GM18861 (cell line): ENCODE results near the gene DPEP3.

ENCODE experiments used
- ATAC-seq: cut with Tn5 transposase; IDR thresholded peaks from one replicate; pipeline ENCODE4 v1.9.1; 2021; ENCODE audit not compliant: unreplicated experiment

The DPEP3 gene

DNA sequence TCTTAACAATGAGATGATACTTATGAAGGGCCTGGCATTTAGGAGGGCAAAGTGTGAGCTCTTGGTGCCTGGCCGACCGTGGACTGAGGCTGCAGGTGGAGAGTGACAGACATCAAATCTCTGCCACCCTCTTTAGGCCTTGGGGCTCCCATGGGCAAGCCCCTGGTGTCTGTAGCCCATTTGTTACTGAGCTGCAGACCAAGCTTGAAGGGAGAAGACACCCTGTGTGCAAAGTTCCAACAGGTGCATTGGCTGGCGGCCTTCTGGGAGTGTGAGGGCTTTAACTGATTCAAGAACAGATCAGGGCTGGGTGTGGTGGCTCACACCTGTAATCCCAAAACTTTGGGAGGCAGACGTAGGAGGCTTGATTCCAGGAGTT is 47.8 kb downstream of the DPEP3 start:
- no peak for ATAC-seq

DNA sequence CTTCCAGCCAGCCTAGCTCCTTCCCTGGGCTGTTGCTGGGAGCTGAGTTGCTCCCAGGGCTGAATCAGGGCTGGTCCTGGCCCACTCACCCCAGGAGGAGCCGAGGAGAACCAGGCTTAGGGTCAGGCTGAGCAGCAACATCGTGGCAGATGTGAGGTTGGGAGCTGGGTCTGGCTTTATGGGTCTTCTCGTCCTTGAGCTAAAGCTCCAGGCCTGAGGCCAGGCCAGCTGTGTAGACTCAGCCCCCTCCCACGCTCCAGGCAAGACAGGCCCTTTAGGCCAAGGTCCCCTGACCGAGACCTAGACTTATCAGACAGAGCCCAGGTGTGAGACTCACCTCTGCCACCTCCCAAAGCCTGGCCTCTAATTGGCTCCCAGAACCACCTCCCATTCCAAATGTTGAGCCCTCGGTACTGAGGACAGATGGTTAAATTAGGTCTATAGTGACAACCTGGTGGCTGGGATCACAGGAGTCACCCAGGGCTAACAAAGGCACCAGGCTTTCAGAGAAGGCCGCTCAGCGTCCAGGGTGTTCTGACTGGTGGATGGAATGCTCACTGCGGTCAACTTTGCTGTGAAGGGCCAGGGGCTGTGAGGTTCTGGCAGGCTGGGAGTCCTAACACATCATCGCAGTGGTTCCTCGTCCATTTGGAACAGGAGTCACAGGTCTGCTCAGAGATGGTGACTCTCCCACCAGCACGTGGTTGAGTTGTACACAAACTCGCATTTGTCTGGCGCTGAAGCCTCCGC is 48.4 kb downstream of the DPEP3 start, which contains the start of gene CTRL:
CTRL (minus strand) TSS at position 151 of the 750 bp plus-strand sequence; CDS start at position 141, 10 bp downstream.
- no peak for ATAC-seq

DNA sequence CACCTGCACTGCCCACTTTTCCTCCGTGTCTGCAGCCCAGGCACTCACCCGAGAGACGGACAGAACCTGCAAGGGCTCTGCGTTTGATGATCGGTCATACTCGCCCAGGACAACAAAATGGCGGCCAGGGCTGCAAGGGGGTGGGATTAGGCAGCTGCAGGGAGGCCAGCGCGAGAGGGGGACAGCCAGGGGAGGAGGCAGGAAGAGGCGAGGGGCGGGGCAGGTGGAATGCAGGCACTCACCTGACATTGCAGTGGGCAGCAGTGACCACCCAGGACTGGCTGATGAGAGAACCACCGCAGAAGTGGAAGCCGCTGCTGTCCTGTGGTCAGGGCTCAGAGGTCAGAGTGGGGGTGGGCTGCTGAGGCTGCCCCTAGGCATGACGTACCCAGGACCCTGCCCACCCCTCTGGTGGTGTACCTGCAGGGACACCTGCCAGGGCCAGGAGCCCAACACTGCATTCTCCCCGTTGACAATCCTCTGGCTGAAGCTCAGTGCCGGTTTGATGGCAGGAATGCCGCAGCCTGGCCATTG is 49.6 kb downstream of the DPEP3 start:
- ATAC-seq: no peak

DNA sequence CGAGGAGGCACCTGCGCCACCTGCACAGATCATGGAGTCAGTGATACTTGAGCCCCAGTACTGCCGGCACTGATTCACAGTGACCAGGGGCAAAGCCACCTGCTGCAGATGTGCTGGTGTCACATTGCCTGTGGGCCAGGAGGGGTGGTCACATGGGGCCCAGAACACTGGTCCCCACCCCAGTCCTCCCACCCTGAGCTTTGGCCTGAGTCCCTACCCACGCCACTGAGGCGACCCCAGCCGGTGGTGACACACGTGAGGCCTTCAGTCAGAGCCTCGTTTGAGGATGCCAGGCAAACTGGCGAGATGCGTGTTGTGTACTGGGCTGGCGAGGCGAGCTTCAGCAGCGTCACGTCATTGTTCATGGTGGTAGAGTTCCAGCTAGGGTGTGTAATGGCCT is 50.1 kb downstream of the DPEP3 start:
- no peak for ATAC-seq

- no peak for ATAC-seq
Measured at GRCh38 chr16:67928561-67929364, 51.5 kb downstream of the DPEP3 start.

DNA sequence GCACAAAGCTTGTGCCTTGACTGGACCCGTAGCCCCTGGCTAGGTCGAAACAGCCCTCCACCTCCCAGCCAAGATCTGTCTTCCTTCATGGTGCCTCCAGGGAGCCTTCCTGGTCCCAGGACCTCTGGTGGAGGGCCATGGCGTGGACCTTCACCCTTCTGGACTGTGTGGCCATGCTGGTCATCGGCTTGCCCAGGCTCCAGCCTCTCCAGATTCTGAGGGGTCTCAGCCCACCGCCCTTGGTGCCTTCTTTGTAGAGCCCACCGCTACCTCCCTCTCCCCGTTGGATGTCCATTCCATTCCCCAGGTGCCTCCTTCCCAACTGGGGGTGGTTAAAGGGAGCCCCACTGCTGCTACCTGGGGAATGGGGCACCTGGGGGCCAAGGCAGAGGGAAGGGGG is 52.2 kb downstream of the DPEP3 start:
- no peak for ATAC-seq

DNA sequence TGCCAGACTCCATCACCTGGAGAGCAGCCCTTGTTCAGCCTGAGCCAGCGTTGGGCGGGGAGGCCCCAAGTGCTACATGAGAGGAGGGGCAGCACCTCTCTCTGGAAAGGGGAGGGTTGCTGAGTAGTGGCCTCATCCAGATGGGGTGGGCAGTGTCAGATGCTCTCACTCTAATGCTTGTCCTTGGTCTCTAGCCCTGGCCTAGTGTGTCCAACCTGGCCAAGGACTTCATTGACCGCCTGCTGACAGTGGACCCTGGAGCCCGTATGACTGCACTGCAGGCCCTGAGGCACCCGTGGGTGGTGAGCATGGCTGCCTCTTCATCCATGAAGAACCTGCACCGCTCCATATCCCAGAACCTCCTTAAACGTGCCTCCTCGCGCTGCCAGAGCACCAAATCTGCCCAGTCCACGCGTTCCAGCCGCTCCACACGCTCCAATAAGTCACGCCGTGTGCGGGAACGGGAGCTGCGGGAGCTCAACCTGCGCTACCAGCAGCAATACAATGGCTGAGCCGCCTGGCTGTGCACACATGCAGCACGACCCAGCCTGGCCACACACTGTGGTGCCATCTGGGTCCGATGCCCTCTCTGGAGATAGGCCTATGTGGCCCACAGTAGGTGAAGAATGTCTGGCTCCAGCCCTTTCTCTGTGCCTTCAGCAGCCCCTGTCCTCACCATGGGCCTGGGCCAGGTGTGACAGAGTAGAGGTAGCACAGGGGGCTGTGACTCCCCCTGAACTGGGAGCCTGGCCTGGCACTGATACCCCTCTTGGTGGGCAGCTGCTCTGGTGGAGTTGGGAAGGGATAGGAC is 53.0 kb downstream of the DPEP3 start:
- ATAC-seq: no peak

DNA sequence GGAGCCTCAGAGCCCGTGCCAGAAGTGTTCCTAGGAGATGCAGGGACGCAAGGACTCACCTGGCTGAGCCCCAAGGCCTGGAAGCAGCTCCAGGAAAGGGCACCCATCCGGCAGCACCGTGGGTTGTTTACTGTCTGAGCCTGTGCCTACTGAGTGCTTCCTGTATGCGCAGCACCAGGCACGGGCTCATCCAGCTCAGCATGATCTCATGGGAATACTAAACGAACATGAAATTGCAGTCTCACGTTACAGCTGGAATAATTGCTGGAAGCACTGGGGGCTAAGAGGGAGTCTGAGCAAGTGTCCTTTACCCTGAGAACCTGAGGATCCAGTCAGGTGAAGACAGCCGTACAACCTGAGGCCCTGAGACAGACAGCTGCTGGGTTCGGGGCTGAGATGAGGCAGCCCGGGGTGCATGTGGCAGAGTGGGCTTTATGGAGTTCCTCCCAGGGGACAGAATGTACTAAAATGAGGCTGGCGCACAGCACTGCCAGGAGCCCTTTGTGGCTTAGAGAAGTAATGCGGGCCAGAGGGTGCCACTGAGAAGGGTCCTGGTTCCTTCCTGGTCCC is 54.0 kb downstream of the DPEP3 start:
- no peak for ATAC-seq
